Adrenal gland (tissue), 5 donors: ENCODE data around the gene IL17RD.

Experiments used
- CTCF ChIP-seq, 6 experiments: fragments of 450-650 bp in 4 of 6; fragments of 200-600 bp in 2 of 6; sonication (generic) in 1 of 6; IDR thresholded peaks; 1 replicate in 5 of 6; 2 replicates in 1 of 6; pipeline versions ENCODE4 v1.5.1 to v1.8.0; 2016 to 2021; ENCODE audit warnings: antibody characterized with exemption in 6 of 6, mild to moderate bottlenecking in 2 of 6, moderate library complexity in 1 of 6
- POLR2A ChIP-seq, 2 donors: fragments of 450-650 bp; IDR thresholded peaks; one replicate each; pipeline ENCODE4 v1.6.1; 2017; ENCODE audit warnings: antibody characterized with exemption in 2 of 2, mild to moderate bottlenecking in 2 of 2, moderate library complexity in 1 of 2
- donor health status: DM: no; HTN: no; CAD: no.

- TF ChIP-seq POLR2A (IDR thresholded peaks at IDR 0.05): no peak
- no peak for TF ChIP-seq CTCF (IDR thresholded peaks at IDR 0.05)
Measured at GRCh38 chr3:57091521-57092273, 73.5 kb downstream of the IL17RD start.
